SJSA1 (cell line): Measurements from ENCODE around the gene ADD2. TPM values are rescaled to one million over a fixed set of nuclear protein-coding genes. Genes with fewer than 3 reads are reported as not detected.

Experiments used
- DNase-seq, 2 experiments: peaks; one replicate each; pipeline ENCODE4 v3.0.0-alpha.2; 2015 to 2020; ENCODE audit warnings: low spot score in 2 of 2, low read depth in 1 of 2
- H3K27ac ChIP-seq: fragments of 250-450 bp; sonication (Bioruptor Pico); 2 replicates; pipeline ENCODE4 v1.5.1; 2020; ENCODE audit warnings: mild to moderate bottlenecking, moderate library complexity
- H3K27me3 ChIP-seq: fragments of 250-450 bp; sonication (Bioruptor Pico); replicated peaks from 2 replicates; pipeline ENCODE4 v1.5.1; 2020; ENCODE audit warnings: mild to moderate bottlenecking, moderate library complexity
- H3K36me3 ChIP-seq: fragments of 250-450 bp; sonication (Bioruptor Pico); 2 replicates; pipeline ENCODE4 v1.5.1; 2020; ENCODE audit warnings: mild to moderate bottlenecking
- H3K4me1 ChIP-seq: fragments of 250-450 bp; sonication (Bioruptor Pico); replicated peaks from 2 replicates; pipeline ENCODE4 v1.6.1; 2021; ENCODE audit warnings: mild to moderate bottlenecking
- H3K4me3 ChIP-seq: fragments of 250-450 bp; sonication (Bioruptor Pico); 2 replicates; pipeline ENCODE4 v1.5.1; 2020; ENCODE audit warnings: mild to moderate bottlenecking
- H3K9me3 ChIP-seq: fragments of 250-450 bp; sonication (Bioruptor Pico); replicated peaks from 2 replicates; pipeline ENCODE4 v1.5.1; 2020; ENCODE audit warnings: mild to moderate bottlenecking
- total RNA-seq: library from RNA; depleted of rRNA; stranded (reverse); fragments of >200 nt; shearing (Covaris generic); gene quantifications from 2 replicates; pipeline ENCODE4 v1.2.3, GENCODE V29; 2014

The ADD2 gene
- total RNA-seq, 1 experiment from 2014 or later, result not detected

DNA sequence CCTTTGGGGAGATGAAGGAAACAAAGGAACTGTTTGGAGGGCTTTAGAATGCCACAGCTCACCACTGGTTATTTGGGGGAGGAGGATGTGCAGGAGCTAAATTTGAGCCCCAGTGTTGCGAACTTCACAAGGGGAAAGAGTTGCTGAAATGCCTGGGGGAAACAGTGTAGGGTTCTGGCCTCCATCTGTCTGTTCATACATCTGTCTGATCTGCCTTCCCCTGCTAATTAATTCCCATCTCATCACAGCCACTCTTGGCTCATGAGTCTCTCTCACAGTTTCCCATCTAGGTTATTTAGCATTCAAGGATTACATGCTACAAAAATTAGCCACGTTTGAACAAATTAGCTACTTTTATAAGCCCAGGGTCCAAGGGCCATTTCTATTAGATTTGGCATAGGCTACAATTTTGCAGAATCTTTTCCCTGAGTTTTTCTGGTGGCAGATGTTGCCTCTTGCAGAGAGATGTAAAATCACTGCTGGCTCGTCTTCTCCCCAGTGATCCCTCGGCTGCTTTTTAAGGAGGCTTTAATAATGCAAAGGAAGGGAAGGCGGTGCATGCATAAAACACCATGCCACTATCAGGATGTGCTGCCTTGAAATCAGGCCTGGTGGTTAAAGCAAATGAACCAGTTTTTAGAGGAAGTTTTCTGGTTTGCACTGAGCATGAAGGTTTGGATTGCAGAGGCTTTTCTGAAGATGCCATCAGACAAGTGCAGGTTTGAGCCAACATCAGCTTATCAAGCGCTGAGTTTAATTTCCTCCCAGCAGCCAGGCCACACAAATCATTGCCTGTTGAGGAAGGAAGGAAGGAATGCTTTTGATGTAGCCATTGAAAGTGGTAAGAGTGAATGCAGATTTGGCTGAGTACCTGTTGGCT, 35.0 kb downstream of the ADD2 start:
- H3K27ac ChIP-seq, result no peak overlapping the region

GRCh38 chr2:70730730-70731129, 37.3 kb downstream of the ADD2 start:
- Histone ChIP-seq H3K36me3 (no peaks in the 10 kb centered on the region), H3K4me1 (no peaks in the 10 kb centered on the region), H3K4me3 (no peak overlapping the region), H3K27me3 (peaks cover 4% of the 10 kb centered on the region; the same call in 1 of the 2 replicates), H3K9me3 (no peaks in the 10 kb centered on the region), H3K27ac (no peak overlapping the region)
- no peak for DNase-seq

More for the DNA sequence above, 35.0 kb downstream of the ADD2 start:
- Histone ChIP-seq H3K36me3 (no peaks in the 10 kb centered on the region), H3K4me3 (no peak overlapping the region), H3K9me3 (no peaks in the 10 kb centered on the region), H3K4me1 (no peaks in the 10 kb centered on the region), H3K27me3 (peaks cover 4% of the 10 kb centered on the region; the same call in 1 of the 2 replicates)
- no peak for DNase-seq

- Histone ChIP-seq H3K27me3 (peaks cover 1% of the 10 kb centered on the region; the same call in 1 of the 2 replicates), H3K4me1 (no peaks in the 10 kb centered on the region), H3K27ac (no peak overlapping the region), H3K9me3 (no peaks in the 10 kb centered on the region), H3K36me3 (no peaks in the 10 kb centered on the region), H3K4me3 (no peak overlapping the region)
- no peak for DNase-seq
These were observed 38.4 kb downstream of the ADD2 start for GRCh38 chr2:70729647-70730046.

DNA sequence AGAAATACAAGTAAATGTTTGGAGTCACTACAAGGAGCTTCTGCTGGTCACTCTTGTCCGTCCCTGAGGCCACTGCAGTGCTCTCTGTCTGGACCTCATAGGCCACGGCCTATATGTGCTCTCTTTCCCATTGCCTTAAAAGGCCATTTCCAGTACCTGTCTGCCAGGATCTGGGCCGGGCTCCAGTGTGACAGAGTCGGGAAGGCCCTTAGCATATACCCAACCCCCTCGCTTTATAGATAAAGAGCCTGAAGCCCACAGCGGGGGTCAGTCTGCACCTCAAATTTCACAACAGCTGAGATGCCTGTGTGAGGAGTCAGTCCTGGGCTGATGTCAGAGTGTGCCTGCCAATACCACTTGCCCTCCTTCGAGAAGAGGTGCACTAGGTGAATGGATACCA, 39.9 kb downstream of the ADD2 start:
- no peak overlapping the region for H3K27ac ChIP-seq
- no peak overlapping the region for H3K4me3 ChIP-seq
- no peaks in the 10 kb centered on the region; the same call in 1 of the 2 replicates for H3K27me3 ChIP-seq
- no peaks in the 10 kb centered on the region for H3K9me3 ChIP-seq
- no peaks in the 10 kb centered on the region for H3K4me1 ChIP-seq
- no peaks in the 10 kb centered on the region for H3K36me3 ChIP-seq
- peak in 1 of 2 experiments; percentile 22 for DNase-seq

- peak in 1 of 2 experiments; percentile 23 for DNase-seq
These were observed 40.9 kb downstream of the ADD2 start for GRCh38 chr2:70726947-70727725.

DNA sequence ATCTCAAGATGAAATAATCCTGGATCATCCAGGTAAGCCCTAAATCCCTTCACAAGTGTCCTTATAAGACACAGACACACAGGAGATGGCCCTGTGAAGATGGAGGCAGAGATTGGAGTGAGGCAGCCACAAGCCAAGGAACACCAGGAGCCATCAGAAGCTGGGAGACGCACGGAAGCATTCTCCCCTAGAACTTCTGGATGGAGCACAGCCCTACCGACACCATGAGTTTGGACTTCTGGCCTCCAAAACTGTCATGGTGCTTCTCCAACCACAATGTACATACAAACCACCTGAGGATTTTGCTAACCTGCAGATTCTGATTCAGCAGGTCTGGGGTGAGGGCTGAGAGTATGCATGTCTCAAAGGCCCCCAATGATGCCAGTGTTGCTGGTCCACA, 42.5 kb downstream of the ADD2 start:
- Histone ChIP-seq H3K36me3 (no peaks in the 10 kb centered on the region), H3K9me3 (no peaks in the 10 kb centered on the region), H3K27ac (no peak overlapping the region), H3K27me3 (no peaks in the 10 kb centered on the region; the same call in 1 of the 2 replicates), H3K4me1 (no peaks in the 10 kb centered on the region), H3K4me3 (no peak overlapping the region)
- DNase-seq, result peak in 1 of 2 experiments; percentile 10

More at GRCh38 chr2:70726947-70727725, 40.9 kb downstream of the ADD2 start:
- Histone ChIP-seq H3K9me3 (no peaks in the 10 kb centered on the region), H3K36me3 (no peaks in the 10 kb centered on the region), H3K27me3 (no peaks in the 10 kb centered on the region; the same call in 1 of the 2 replicates), H3K27ac (no peak overlapping the region), H3K4me3 (no peak overlapping the region), H3K4me1 (no peaks in the 10 kb centered on the region)

DNA sequence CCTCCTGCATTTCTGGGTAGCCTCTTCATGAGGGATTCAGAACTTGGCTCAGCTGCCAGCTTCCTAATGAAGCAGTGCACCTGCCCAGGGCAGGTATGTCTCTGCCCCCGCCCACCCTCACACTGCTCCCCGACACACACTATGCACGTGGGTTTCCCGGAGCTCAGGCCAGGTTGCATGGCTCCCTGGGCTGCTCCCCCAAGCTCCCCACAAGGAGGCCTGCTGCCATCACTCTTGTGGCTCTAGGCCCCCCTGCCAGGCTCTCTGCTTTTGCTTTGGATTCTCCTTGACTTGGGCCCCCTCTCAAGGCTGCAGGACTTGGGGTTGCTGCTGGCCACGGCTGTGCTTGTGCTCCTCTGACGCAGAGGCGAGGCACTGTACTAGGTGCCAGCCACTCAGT, 43.6 kb downstream of the ADD2 start:
- Histone ChIP-seq H3K27me3 (no peaks in the 10 kb centered on the region), H3K36me3 (no peaks in the 10 kb centered on the region), H3K27ac (no peak overlapping the region), H3K4me3 (no peak overlapping the region), H3K9me3 (no peaks in the 10 kb centered on the region), H3K4me1 (no peaks in the 10 kb centered on the region)
- DNase-seq, result peak in 1 of 2 experiments; percentile 24

DNA sequence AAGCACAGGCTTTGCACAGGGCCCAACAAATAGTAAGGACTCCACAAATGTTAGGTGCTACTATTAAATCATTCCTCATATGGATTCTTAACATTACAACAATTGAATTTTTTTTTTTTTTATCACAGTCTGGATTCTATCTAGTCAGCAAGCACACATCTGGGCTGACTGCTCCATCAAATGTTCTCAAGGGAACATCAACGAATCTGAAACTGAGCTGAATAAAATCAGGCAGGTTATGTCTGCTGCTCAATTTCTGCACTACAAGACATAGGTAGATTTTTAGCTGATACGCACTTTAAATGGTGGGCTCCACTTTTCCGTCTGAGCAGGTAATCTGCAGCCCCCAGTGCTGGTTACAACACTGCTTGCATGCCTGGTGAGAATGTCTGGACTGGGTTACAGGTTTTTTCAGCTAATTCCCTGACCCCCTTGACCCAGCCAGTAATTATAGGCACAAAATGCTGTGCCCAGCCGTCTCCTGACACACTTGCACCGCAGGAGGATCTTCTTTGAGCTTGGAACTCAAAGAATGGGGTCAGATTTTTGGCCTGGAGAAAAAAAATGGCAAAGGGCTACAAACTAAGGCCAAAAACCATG, 44.6 kb downstream of the ADD2 start:
- H3K36me3 ChIP-seq, result no peaks in the 10 kb centered on the region
- no peaks in the 10 kb centered on the region for H3K27me3 ChIP-seq
- no peak overlapping the region for H3K4me3 ChIP-seq
- peak in 1 of 2 experiments; percentile 11 for DNase-seq
- no peak overlapping the region for H3K27ac ChIP-seq
- no peaks in the 10 kb centered on the region for H3K9me3 ChIP-seq
- H3K4me1 ChIP-seq, result no peaks in the 10 kb centered on the region

DNA sequence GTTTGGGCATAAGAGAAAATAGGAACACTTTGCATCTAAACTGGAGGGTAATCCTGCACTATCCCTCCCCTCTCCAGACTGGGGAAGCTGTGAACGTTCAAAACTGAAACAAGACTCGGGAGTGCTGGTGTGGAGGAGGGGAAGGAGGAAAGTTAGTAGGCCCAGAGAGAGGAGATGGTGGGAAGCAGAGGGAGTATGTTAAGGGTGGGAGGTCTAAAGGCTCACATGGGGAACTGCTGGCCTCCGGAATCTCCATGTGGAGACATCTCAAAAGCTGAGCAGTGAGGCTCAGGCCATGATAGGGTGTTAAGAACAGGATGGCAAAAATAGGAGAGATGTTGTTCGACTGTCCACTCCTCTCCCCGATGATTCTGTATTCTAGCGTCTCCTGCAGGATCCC, 47.9 kb downstream of the ADD2 start:
- peak in 1 of 2 experiments; percentile 22 for DNase-seq
- no peaks in the 10 kb centered on the region for H3K36me3 ChIP-seq
- H3K27me3 ChIP-seq, result peaks cover 4% of the 10 kb centered on the region; the same call in 1 of the 2 replicates
- no peak overlapping the region for H3K27ac ChIP-seq
- no peaks in the 10 kb centered on the region for H3K4me1 ChIP-seq
- no peaks in the 10 kb centered on the region for H3K9me3 ChIP-seq
- H3K4me3 ChIP-seq, result no peak overlapping the region

DNA sequence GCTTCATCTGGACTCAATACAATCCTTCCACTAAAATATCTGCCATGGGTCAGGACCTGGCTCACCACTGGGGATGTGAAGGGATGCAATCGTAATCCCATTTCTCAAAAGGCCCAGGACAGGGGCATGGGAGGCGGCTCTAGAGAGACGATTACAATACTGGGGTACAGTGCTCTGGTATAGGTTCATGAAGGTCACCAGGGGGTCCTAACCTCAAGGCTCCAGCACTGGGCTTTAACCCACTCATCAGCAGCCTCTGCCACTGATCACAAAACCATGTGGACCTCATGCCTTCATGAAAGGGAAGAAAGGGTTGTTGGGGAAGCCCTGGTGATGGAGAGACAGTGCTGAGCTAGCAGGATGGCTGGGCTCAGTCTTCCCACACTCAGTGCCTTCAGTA, 48.8 kb downstream of the ADD2 start:
- peak in 1 of 2 experiments; percentile 14 for DNase-seq
- Histone ChIP-seq H3K4me1 (no peaks in the 10 kb centered on the region), H3K36me3 (no peaks in the 10 kb centered on the region), H3K9me3 (no peaks in the 10 kb centered on the region), H3K27ac (no peak overlapping the region), H3K4me3 (no peak overlapping the region), H3K27me3 (peaks cover 4% of the 10 kb centered on the region; the same call in 1 of the 2 replicates)

DNA sequence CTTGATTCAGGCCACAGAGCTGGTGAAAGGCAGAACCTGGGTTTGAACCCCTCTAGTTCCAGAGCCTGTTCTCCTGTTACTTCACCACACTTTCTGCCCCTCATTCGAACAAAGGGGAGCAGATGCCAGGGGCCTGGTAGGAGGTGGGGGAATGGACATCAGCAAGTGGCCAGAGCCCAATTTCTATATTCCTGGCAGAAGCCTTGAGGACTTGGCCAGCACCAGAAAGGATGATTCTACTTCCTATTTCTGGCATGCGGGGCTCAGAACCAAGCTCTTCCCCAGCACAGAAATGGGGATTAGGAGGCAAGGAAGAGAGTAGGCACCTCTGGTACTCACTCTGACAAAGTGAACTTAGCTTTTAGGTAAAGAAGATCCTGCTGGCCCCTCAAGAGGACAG, 49.3 kb downstream of the ADD2 start:
- H3K9me3 ChIP-seq, result no peaks in the 10 kb centered on the region
- peaks cover 4% of the 10 kb centered on the region; the same call in 1 of the 2 replicates for H3K27me3 ChIP-seq
- no peaks in the 10 kb centered on the region for H3K36me3 ChIP-seq
- peak in 1 of 2 experiments; percentile 12 for DNase-seq
- no peak overlapping the region for H3K4me3 ChIP-seq
- H3K27ac ChIP-seq, result no peak overlapping the region
- no peaks in the 10 kb centered on the region for H3K4me1 ChIP-seq

- peak in 1 of 2 experiments; percentile 2 for DNase-seq
- no peaks in the 10 kb centered on the region for H3K4me1 ChIP-seq
- H3K9me3 ChIP-seq, result no peaks in the 10 kb centered on the region
- no peaks in the 10 kb centered on the region for H3K36me3 ChIP-seq
- no peak overlapping the region for H3K4me3 ChIP-seq
- H3K27ac ChIP-seq, result no peak overlapping the region
- H3K27me3 ChIP-seq, result peaks cover 4% of the 10 kb centered on the region; the same call in 1 of the 2 replicates
These were observed 49.8 kb downstream of the ADD2 start for GRCh38 chr2:70718241-70718640.

- peaks cover 4% of the 10 kb centered on the region; the same call in 1 of the 2 replicates for H3K27me3 ChIP-seq
- H3K4me1 ChIP-seq, result no peaks in the 10 kb centered on the region
- H3K36me3 ChIP-seq, result no peaks in the 10 kb centered on the region
- no peaks in the 10 kb centered on the region for H3K9me3 ChIP-seq
- DNase-seq, result peak in 1 of 2 experiments; percentile 31
- no peak overlapping the region for H3K27ac ChIP-seq
- no peak overlapping the region for H3K4me3 ChIP-seq
These were observed 50.5 kb downstream of the ADD2 start for GRCh38 chr2:70717431-70718038.
